GM12878 (cell line): ENCODE data around the gene CTSO. TPM values are rescaled to one million over a fixed set of nuclear protein-coding genes. Genes with fewer than 3 reads are reported as not detected.

Experiments
- CBFB ChIP-seq: IDR thresholded peaks from 2 replicates; pipeline ENCODE4 v1.6.1; 2016; ENCODE audit warnings: antibody characterized with exemption, low read depth
- CBX3 ChIP-seq: fragments of 200-600 bp; sonication (generic); IDR thresholded peaks from 2 replicates; pipeline ENCODE4 v1.6.1; 2016; ENCODE audit warnings: low read depth, borderline replicate concordance
- CEBPB ChIP-seq, 2 experiments: fragments of 150-350 bp in 1 of 2; IDR thresholded peaks; 2 replicates each; pipeline ENCODE4 v1.6.1; 2012 to 2014; ENCODE audit warnings: low read depth in 2 of 2, low read length in 2 of 2, borderline replicate concordance in 1 of 2, inconsistent platforms in 1 of 2
- CHD2 ChIP-seq: IDR thresholded peaks from 2 replicates; pipeline ENCODE4 v1.6.1; 2011; ENCODE audit warnings: low read depth, low read length, improper control_type of control experiment, borderline replicate concordance
- CHD4 ChIP-seq: fragments of 200-600 bp; sonication (generic); IDR thresholded peaks from 2 replicates; pipeline ENCODE4 v1.6.1; 2016; ENCODE audit warnings: mild to moderate bottlenecking
- EED ChIP-seq: sonication (generic); IDR thresholded peaks from 2 replicates; pipeline ENCODE4 v1.6.1; 2016; ENCODE audit warnings: antibody characterized with exemption, low read depth
- ELK1 ChIP-seq: IDR thresholded peaks from 2 replicates; pipeline ENCODE4 v1.6.1; 2012; ENCODE audit warnings: low read depth, low read length, improper control_type of control experiment
- ESRRA ChIP-seq: IDR thresholded peaks from 2 replicates; pipeline ENCODE4 v1.6.1; 2012; ENCODE audit warnings: mild to moderate bottlenecking, low read length, improper control_type of control experiment
- GATAD2B ChIP-seq: fragments of 450-650 bp; conservative IDR thresholded peaks from 2 replicates; pipeline ENCODE4 v1.6.1; 2017; ENCODE audit warnings: low read depth, mild to moderate bottlenecking, moderate library complexity
- HDAC6 ChIP-seq: fragments of 200-600 bp; sonication (generic); IDR thresholded peaks from one replicate; pipeline ENCODE4 v1.8.0; 2017; ENCODE audit warnings: antibody characterized with exemption; ENCODE audit not compliant: unreplicated experiment
- JUNB ChIP-seq: IDR thresholded peaks from 2 replicates; pipeline ENCODE4 v1.6.1; 2016; ENCODE audit warnings: antibody characterized with exemption, mild to moderate bottlenecking
- KAT2A ChIP-seq: conservative IDR thresholded peaks from 2 replicates; pipeline ENCODE4 v1.6.1; 2011; ENCODE audit warnings: low read depth, low read length; ENCODE audit not compliant: control insufficient read depth
- MXI1 ChIP-seq: fragments of 150-350 bp; IDR thresholded peaks from 2 replicates; pipeline ENCODE4 v1.6.1; 2011; ENCODE audit warnings: low read depth, mild to moderate bottlenecking, inconsistent platforms, low read length, improper control_type of control experiment
- NBN ChIP-seq: fragments of 450-650 bp; IDR thresholded peaks from 2 replicates; pipeline ENCODE4 v1.6.1; 2016
- RAD21 ChIP-seq: IDR thresholded peaks from 2 replicates; pipeline ENCODE4 v1.6.1; 2011; ENCODE audit warnings: mild to moderate bottlenecking, low read depth, low read length, moderate library complexity; ENCODE audit not compliant: insufficient read depth
- RAD51 ChIP-seq: fragments of 450-650 bp; IDR thresholded peaks from 2 replicates; pipeline ENCODE4 v1.6.1; 2016; ENCODE audit warnings: moderate library complexity, mild to moderate bottlenecking, inconsistent platforms
- RELA ChIP-seq: fragments of 450-650 bp; IDR thresholded peaks from 2 replicates; pipeline ENCODE4 v1.8.0; 2014; ENCODE audit warnings: borderline replicate concordance; ENCODE audit not compliant: partially characterized antibody
- RFX5 ChIP-seq: IDR thresholded peaks from 2 replicates; pipeline ENCODE4 v1.6.1; 2011; ENCODE audit warnings: low read depth, low read length, improper control_type of control experiment
- SP1 ChIP-seq: IDR thresholded peaks from one replicate; pipeline ENCODE4 v1.6.1; 2011; ENCODE audit warnings: low read depth, low read length
- SREBF2 ChIP-seq: IDR thresholded peaks from 2 replicates; pipeline ENCODE4 v1.6.1; 2012; ENCODE audit warnings: mild to moderate bottlenecking, low read length
- TCF12 ChIP-seq: IDR thresholded peaks from 2 replicates; pipeline ENCODE4 v1.6.1; 2011; ENCODE audit warnings: low read depth, mild to moderate bottlenecking, low read length
- TCF3 ChIP-seq: IDR thresholded peaks from 2 replicates; pipeline ENCODE4 v1.6.1; 2012; ENCODE audit warnings: low read depth, mild to moderate bottlenecking, low read length, borderline replicate concordance; ENCODE audit not compliant: insufficient read depth
- TCF7 ChIP-seq: IDR thresholded peaks from 2 replicates; pipeline ENCODE4 v1.6.1; 2014; ENCODE audit warnings: antibody characterized with exemption, borderline replicate concordance
- WRNIP1 ChIP-seq: IDR thresholded peaks from 2 replicates; pipeline ENCODE4 v1.6.1; 2011; ENCODE audit warnings: low read depth, low read length, improper control_type of control experiment, borderline replicate concordance
- YBX1 ChIP-seq: fragments of 450-650 bp; IDR thresholded peaks from 2 replicates; pipeline ENCODE4 v1.6.1; 2016; ENCODE audit warnings: antibody characterized with exemption
- ZNF274 ChIP-seq: IDR thresholded peaks from one replicate; pipeline ENCODE4 v1.8.0; 2011; ENCODE audit not compliant: insufficient read length, insufficient read depth
- ZNF592 ChIP-seq: fragments of 450-650 bp; IDR thresholded peaks from 2 replicates; pipeline ENCODE4 v1.6.1; 2017; ENCODE audit warnings: mild to moderate bottlenecking, moderate library complexity
- polyA plus RNA-seq, 11 experiments: library from polyadenylated mRNA; depleted of rRNA in 4 of 11; unstranded in 6 of 11; stranded (reverse) in 5 of 11; fragments of >200 nt; fragmentation: Nextera tagmentation in 4 of 11; fragmentation: Illumina TruSeq in 1 of 11; extraction: Ambion mirVana in 4 of 11; extraction: Trizol in 1 of 11; gene quantifications; 1 replicate in 1 of 11; 2 replicates in 10 of 11; pipeline versions ENCODE4 v1.2.1 to v1.2.3, GENCODE V29; 2011 to 2016; ENCODE audit warnings: inconsistent platforms in 2 of 11, missing spikeins in 2 of 11, low read depth in 1 of 11
- total RNA-seq, 4 experiments: library from RNA; depleted of rRNA in 3 of 4; stranded (reverse); fragments of >200 nt in 3 of 4; fragmentation: Illumina TruSeq in 1 of 4; extraction: Trizol in 1 of 4; gene quantifications; 2 replicates each; pipeline versions ENCODE4 v1.2.1 to v1.2.3, GENCODE V29; 2013 to 2021
- TF ChIP-seq, protein P1 (sequence below): fragments of 450-650 bp; IDR thresholded peaks from 2 replicates; pipeline ENCODE4 v1.6.1; 2014; ENCODE audit warnings: mild to moderate bottlenecking
- TF ChIP-seq, protein P2 (sequence below): IDR thresholded peaks from 2 replicates; pipeline ENCODE4 v1.6.1; 2012; ENCODE audit warnings: low read depth, low read length, improper control_type of control experiment

Gene CTSO
- total and polyA plus RNA-seq, 10 of the 15 experiments (the other 5 are each of a cell fraction or from before 2014, with no cell fraction given): 3.9 to 9.7 (median 7.0) TPM

- TF ChIP-seq HDAC6: no peak
- peak; percentile 85 for TF ChIP-seq RELA
- TF ChIP-seq MXI1: 0 out of 2 replicates have a peak, but pooled peaks have one; percentile 18
- TF ChIP-seq, protein P1, sequence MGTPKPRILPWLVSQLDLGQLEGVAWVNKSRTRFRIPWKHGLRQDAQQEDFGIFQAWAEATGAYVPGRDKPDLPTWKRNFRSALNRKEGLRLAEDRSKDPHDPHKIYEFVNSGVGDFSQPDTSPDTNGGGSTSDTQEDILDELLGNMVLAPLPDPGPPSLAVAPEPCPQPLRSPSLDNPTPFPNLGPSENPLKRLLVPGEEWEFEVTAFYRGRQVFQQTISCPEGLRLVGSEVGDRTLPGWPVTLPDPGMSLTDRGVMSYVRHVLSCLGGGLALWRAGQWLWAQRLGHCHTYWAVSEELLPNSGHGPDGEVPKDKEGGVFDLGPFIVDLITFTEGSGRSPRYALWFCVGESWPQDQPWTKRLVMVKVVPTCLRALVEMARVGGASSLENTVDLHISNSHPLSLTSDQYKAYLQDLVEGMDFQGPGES: no peak
- no peak for TF ChIP-seq CEBPB (IDR thresholded peaks at IDR 0.05; ENCODE audit: borderline replicate concordance in 1 of 2, low read depth in 2 of 2, low read length in 2 of 2)
- TF ChIP-seq TCF3: peak; percentile 70; the same call in 1 of the 2 replicates
- TF ChIP-seq WRNIP1: no peak
- TF ChIP-seq TCF7: no peak
- TF ChIP-seq RFX5: no peak
- no peak for TF ChIP-seq RAD51
- TF ChIP-seq ELK1: no peak
- TF ChIP-seq CBX3: no peak
- 0 out of 2 replicates have a peak, but pooled peaks have one; percentile 22 for TF ChIP-seq ESRRA
- no peak for TF ChIP-seq SREBF2
- TF ChIP-seq KAT2A: no peak
- no peak for TF ChIP-seq CBFB
- TF ChIP-seq TCF12: peak; percentile 90
- TF ChIP-seq GATAD2B: no peak
- TF ChIP-seq CHD4: no peak
- TF ChIP-seq RAD21: peak; percentile 14; the same call in 1 of the 2 replicates
- TF ChIP-seq ZNF592: 0 out of 2 replicates have a peak, but pooled peaks have one; percentile 51
- no peak for TF ChIP-seq JUNB
- TF ChIP-seq, protein P2, sequence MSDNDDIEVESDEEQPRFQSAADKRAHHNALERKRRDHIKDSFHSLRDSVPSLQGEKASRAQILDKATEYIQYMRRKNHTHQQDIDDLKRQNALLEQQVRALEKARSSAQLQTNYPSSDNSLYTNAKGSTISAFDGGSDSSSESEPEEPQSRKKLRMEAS: no peak
- no peak for TF ChIP-seq YBX1
- 0 out of 2 replicates have a peak, but pooled peaks have one; percentile 36 for TF ChIP-seq CHD2
- no peak for TF ChIP-seq EED
- no peak for TF ChIP-seq ZNF274
- TF ChIP-seq SP1: no peak
- no peak for TF ChIP-seq NBN
Measured at GRCh38 chr4:155974476-155974749, 20.7 kb upstream of the CTSO start (continued).
